NOMO-1 (cell line): Measurements from ENCODE around the gene HGFAC.
A peak's percentile ranks its signal among the peaks of the same experiment; 100 is the strongest.

Experiments used
- DNase-seq, 2 experiments: peaks; one replicate each; lab custom pipeline; 2025; ENCODE audit not compliant: unreplicated experiment in 2 of 2; lab: John Stamatoyannopoulos, UW

Gene HGFAC

GRCh38 chr4:3441501-3442459 lies at the start of gene HGFAC:
Gene HGFAC (plus strand): TSS chr4:3441968. CDS start chr4:3442002, 34 bp downstream.
- DNase-seq, result no peak

GRCh38 chr4:3392321-3392720 lies 49.4 kb upstream of the HGFAC start:
- no peak for DNase-seq

DNA sequence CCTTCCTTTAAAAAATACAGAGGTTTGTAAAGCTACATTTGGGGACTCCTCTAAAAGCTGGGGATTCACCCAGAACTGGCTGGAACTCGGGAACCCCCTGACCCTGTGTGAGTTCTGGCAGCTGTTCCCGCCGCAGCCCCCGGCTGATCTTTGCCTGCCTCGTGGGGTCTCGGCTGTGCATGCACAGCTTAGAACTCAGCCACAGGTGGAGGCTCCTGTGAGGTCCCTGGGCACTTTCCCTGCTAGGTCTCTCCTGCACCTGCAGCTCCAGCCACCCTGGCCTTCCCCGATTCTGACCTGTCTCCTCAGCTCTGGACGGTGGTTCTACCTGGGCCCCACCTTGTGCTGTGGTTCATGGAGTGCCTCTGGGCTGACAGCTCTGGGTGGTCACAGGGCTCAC lies 48.6 kb upstream of the HGFAC start:
- no peak for DNase-seq

GRCh38 chr4:3396600-3396999 lies 45.2 kb upstream of the HGFAC start:
- DNase-seq, result no peak

DNA sequence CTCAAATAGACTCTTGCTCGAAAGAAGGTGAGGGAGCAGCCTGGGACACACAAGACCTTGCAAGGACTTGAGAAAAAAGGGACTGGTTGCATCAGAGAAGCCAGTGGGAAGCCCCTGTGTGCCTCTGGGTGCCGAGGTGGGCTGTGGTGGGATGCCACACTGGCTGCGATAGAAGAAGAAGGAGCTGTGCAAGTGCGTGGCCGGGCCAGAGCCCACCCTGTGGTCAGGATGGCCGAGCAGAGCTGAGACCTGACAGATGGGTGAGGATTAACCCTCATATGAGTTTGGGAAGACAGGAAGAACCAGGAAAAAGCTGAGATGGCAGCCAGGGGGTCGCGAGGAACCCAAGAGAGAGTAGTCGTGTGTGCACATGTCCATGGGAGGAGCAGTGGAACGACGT lies 44.6 kb upstream of the HGFAC start:
- no peak for DNase-seq

DNA sequence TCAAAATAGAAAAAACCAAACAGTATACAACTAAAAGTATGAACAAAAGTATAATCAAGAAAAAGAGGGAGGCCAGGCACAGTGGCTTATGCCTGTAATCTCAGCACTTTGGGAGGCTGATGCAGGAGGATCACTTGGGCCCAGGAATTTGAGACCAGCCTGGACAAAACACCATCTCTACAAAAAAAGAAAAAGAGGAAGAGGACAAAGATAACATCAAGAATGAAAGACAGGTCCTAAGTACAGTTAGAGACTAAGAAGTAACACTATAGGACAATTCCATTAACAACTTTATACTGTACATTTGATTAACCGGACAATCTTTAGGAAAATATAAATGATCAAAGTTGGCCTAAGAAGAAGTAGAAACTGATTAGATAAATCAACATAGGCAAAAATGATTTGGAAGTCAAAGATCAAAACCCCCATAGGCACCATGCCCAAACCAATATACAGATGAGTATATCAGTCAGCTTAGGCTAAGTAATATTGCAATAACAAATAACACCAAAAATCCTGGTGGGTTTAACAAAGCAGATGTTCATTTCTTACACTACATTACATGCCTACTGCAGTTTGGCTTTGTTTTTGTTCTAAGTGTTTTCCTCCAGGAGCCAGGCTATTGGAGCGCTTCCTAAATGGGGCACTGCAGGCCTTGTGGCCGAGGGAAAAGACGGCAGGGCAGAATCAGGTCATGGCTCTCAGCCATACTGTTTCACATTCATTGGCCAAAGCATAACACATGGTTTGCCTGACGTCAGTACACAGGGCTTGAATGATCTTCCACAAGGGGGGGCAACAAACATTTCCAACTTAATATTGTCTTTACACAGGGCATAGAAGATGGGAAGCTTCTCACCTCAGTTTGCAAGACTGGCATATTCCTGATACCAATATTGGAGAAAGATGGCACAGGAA lies 42.2 kb upstream of the HGFAC start:
- peak in 1 of 2 experiments; percentile 38 for DNase-seq

DNA sequence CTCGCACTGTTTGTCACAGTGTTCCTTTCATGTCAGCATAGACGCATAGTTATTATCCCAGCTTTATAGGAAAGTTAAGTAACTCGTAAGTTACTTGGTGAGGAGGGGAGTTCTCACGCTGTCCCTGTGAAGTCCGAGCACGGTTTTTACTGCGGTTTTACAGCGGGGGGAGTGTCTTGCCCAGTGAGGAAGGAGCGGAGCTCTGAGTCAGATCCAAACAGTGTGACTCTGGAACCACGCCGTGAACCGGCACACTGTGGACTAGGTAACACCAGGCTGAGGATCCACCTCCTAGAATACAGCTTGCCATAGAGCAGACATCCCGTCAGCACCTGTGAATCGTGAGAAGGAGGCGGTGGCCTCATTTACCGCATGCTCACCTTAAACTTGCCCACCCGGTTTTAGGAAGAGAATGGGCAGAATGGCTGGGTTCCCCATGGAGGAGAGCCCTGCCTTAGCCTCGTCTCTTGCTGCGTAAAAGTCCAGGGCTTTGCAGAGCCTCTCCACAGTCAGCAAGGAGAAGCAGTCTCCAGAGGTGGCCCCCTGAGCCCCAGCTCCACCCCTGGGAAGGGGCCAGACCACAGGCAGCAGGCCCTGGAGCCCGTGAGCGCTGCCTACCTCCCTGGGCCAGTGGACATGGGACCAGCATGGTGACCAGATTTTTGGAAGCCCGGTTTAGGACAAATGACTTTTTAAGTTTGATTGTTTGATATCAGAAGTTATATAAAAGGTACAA lies 40.2 kb upstream of the HGFAC start:
- DNase-seq, result no peak

DNA sequence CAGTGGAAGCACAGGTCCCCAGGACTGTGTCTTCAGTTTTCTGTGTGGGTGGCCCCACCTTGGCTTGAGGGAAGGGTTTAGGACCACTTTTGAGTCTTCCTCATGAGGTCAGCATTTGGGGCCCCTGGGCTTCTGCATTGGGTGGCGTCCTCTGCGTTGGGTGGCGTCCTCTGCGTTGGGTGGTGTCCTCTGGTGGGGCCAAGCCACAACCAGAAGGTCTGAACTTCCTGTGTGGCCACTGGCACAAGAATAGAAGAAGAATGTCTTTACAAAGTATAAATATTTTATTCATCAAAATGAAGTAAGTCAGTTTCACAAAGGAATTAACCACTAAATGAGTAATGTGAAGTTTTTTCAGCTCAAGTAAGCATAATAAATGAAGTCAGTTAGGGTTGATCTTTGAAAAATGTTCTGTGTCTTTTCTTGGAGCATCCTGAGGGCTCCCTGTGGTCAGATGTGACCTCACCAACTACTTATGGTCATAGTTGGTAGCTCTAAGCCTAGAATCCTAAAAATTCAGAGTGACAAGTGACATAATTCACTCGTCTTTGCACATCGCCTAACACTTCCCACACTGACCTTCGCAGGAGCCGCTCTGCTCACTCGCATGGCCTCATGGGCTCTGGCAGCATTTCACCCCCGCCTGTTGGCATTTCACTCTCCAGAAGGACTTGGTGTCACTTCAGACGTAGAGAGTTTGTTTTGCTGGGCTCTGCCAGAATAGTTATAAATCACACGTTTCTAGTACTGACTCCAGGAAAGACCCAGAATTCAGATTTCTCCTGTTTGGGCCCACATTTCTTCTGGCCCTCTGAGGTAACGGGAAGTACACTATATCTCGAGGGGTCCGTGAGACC lies 39.0 kb upstream of the HGFAC start:
- DNase-seq, result peak in 1 of 2 experiments; percentile 6

- DNase-seq, result no peak
Measured at GRCh38 chr4:3403348-3403906, 38.3 kb upstream of the HGFAC start.

DNA sequence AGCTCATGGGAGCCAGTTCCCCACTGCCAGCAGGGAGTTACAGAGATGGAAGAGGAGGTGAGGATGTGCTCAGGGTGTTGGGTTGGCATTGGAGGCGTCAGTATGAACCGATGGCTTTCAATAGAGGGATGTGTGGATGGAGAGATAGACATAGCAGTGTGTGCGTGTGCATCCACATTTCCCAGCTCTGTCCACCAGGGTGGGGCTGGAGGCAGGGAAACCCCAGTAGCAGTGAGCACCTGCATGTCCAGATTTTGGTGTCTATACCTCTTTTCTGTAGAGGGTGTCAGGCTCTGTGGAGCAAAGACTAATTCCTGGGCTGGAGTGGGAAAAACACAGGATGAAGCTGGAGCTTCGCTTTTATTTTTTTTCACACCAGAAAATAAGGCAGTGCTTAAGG lies 37.2 kb upstream of the HGFAC start:
- DNase-seq, result no peak

GRCh38 chr4:3405176-3405575 lies 36.6 kb upstream of the HGFAC start:
- DNase-seq, result no peak

DNA sequence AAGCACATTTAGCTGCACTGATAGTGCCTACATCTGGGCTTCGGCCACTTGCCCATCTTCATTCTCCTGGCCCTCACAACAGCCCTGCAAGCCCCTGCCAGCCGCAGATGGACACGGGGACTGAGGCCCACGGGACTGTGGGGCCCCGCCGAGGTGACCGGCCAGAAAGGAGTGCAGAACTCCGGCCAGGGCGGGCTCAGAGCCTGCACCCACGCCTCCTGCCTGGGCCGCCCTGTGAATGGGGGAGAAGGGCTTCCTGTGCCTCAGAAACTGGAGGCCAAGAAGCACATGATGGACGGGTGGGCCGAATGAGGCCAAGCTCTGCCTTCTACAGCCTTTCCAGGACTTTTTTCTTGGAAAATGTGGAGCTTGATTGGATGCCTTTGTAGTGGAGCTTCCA lies 35.7 kb upstream of the HGFAC start:
- no peak for DNase-seq

- no peak for DNase-seq
Measured at GRCh38 chr4:3406431-3406830, 35.3 kb upstream of the HGFAC start.

DNA sequence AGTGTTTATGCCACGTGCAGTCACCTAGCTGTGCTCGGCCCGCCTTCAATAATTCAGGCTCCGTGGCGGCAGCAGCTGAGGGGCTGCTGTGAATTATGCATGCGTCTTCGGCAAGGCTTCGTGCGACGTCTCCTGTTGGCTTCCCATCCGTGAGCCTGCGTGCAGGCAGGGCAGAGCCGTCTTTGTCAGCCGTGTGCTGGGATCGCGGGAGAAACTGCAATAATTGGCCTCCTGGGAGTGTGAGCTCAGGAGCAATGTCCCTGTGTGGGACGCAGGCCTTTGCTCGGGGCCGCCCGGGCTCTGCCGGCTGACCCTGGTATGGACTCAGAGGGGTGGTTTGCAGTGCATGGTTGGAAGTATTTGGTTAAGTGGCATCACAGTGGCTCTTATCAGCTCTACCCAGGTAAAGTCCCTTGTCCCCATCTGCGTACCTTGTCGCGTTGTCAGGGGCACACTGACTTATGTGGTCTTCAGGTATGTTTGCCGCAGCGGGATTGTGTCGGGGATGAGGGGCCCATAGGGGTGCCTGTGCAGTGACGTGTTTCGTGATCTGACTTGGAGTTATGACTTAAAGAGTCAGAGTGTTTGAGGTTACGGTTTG lies 34.5 kb upstream of the HGFAC start:
- DNase-seq, result no peak

- DNase-seq, result no peak
Measured at GRCh38 chr4:3407930-3408792, 33.6 kb upstream of the HGFAC start.

DNA sequence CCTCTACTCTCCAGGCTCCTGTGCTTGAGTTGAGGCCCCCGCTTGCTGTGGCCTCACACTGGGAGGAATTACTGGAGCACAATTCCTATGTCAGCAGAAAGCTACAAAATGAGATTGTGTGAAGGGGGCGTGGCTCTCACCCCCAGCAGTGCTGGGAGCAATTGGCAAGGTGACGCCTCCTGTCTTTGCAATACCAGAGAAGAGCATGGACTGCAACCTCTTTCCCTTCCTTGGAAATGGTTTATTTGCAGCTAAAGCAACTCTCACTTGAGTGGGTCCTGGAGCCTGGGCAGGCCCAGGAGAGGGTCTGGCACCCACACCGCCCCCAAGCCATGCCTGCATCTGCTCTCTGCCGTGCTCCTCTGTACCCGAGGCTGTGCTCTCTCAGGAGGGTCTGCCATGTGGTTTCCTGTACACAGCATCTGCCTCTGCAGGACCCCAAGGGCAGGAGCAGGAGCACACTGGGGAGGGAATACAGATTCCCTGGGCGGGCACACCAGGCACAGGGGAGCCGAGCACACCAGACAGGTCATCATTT lies 32.9 kb upstream of the HGFAC start:
- DNase-seq, result no peak

DNA sequence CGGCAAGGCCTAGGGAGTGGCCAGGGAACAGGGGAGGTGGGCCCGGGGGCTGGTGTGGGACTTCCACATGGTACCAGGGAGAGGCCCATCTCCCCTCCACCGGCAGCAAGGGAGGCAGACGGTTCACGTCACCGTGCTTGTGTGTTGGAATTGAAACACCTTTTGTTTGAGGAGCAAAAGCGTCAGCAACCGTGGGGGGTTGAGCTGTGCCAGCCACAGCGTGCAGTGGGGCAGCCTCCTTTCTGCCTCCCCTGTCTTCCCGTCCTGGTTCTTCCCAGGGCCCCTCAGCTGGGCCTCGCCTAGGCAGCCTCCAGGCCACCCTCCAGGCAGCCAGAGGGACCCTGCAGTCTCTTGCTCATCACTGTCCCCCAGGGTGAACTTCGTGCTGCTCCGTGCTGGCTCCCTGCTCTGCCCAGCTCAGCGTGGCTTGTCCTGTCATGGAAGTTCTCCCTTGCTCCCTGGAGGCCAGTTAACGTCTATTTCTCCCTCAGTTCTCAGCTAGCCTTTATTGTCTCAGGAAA lies 32.1 kb upstream of the HGFAC start:
- no peak for DNase-seq
